Upper lobe of left lung (tissue), 4 donors: ENCODE measurements around the gene HOXA6.

ENCODE experiments used
- CTCF ChIP-seq, 6 experiments: fragments of 450-650 bp in 4 of 6; fragments of 200-600 bp in 2 of 6; sonication (generic) in 2 of 6; IDR thresholded peaks; one replicate each; pipeline ENCODE4 v1.5.1; 2016 to 2019; ENCODE audit warnings: antibody characterized with exemption in 6 of 6
- POLR2A ChIP-seq, 4 donors: fragments of 450-650 bp; IDR thresholded peaks; one replicate each; pipeline ENCODE4 v1.5.1; 2016 to 2017; ENCODE audit warnings: antibody characterized with exemption in 4 of 4, mild to moderate bottlenecking in 2 of 4
- POLR2AphosphoS5 ChIP-seq, 2 donors: sonication (generic); formaldehyde crosslinking; IDR thresholded peaks; one replicate each; pipeline ENCODE4 v1.5.1; 2017; ENCODE audit warnings: antibody characterized with exemption in 2 of 2

GRCh38 chr7:27185013-27185853 lies 37.7 kb upstream of the HOXA6 start, which contains the start of gene HOXA11:
- TF ChIP-seq CTCF (IDR thresholded peaks at IDR 0.05) (no peak), POLR2A (IDR thresholded peaks at IDR 0.05) (no peak), POLR2AphosphoS5 (IDR thresholded peaks at IDR 0.05) (no peak)
